ENCODE results near the gene XPR1.

The XPR1 gene

GRCh38 chr1:180631194-180631765, 542 bp upstream of the XPR1 start:
- intact Hi-C loops (cut with DNase I; ENCODE audit: low total_unique reads): no loop called here
- peak overlapping the region; percentile 83 to 86 for H3K27ac ChIP-seq

GRCh38 chr1:180632326-180633056, 669 bp downstream of the XPR1 start:
- H3K27me3 ChIP-seq: no peaks in the 10 kb centered on the region
- H3K4me3 ChIP-seq: peak overlapping the region; percentile 73 to 74
- DNase-seq: no peak
- peak overlapping the region; percentile 83 to 86 for H3K27ac ChIP-seq
- H3K9me3 ChIP-seq: no peaks in the 10 kb centered on the region
- intact Hi-C loops (cut with DNase I; ENCODE audit: low total_unique reads): no loop called here
- TF ChIP-seq CTCF (IDR thresholded peaks at IDR 0.05): no peak
- H3K36me3 ChIP-seq: no peaks in the 10 kb centered on the region
- peaks cover 0 to 36% (median 15%) of the 10 kb centered on the region in 4 donors for H3K4me1 ChIP-seq

More at GRCh38 chr1:180631194-180631765, 542 bp upstream of the XPR1 start:
- no peaks in the 10 kb centered on the region for H3K36me3 ChIP-seq
- no peak for TF ChIP-seq CTCF (IDR thresholded peaks at IDR 0.05)
- no peak for DNase-seq
- peaks cover 0 to 36% (median 15%) of the 10 kb centered on the region in 4 donors for H3K4me1 ChIP-seq
- no peaks in the 10 kb centered on the region for H3K9me3 ChIP-seq
- no peaks in the 10 kb centered on the region for H3K27me3 ChIP-seq
- peak overlapping the region; percentile 73 to 74 for H3K4me3 ChIP-seq

GRCh38 chr1:180633057-180634056, 1.5 kb downstream of the XPR1 start:
- peak overlapping the region in 1 of 2 donors; percentile 86 for H3K27ac ChIP-seq
- no peaks in the 10 kb centered on the region for H3K27me3 ChIP-seq
- H3K9me3 ChIP-seq: no peaks in the 10 kb centered on the region
- intact Hi-C loops (cut with DNase I; ENCODE audit: low total_unique reads): no loop called here
- peaks cover 0 to 36% (median 15%) of the 10 kb centered on the region in 4 donors for H3K4me1 ChIP-seq
- DNase-seq: no peak
- H3K36me3 ChIP-seq: no peaks in the 10 kb centered on the region
- TF ChIP-seq CTCF (IDR thresholded peaks at IDR 0.05): no peak
- H3K4me3 ChIP-seq: peak overlapping the region; percentile 73 to 74

- Histone ChIP-seq H3K27me3 (no peaks in the 10 kb centered on the region), H3K27ac (no peak overlapping the region), H3K9me3 (no peaks in the 10 kb centered on the region), H3K4me1 (peaks cover 0 to 30% (median 12%) of the 10 kb centered on the region in 4 donors), H3K36me3 (no peaks in the 10 kb centered on the region), H3K4me3 (no peak overlapping the region)
- no peak for TF ChIP-seq CTCF (IDR thresholded peaks at IDR 0.05)
- intact Hi-C loops (cut with DNase I; ENCODE audit: low total_unique reads): no loop called here
- DNase-seq: no peak
Measured at GRCh38 chr1:180636138-180636537, 4.3 kb downstream of the XPR1 start.

GRCh38 chr1:180639871-180640270, 8.0 kb downstream of the XPR1 start:
- DNase-seq: no peak
- intact Hi-C loops (cut with DNase I; ENCODE audit: low total_unique reads): no loop called here
- Histone ChIP-seq H3K36me3 (no peaks in the 10 kb centered on the region), H3K27ac (no peak overlapping the region), H3K4me1 (peaks cover 0 to 21% (median 3%) of the 10 kb centered on the region in 4 donors), H3K27me3 (no peaks in the 10 kb centered on the region), H3K9me3 (no peaks in the 10 kb centered on the region), H3K4me3 (no peak overlapping the region)
- no peak for TF ChIP-seq CTCF (IDR thresholded peaks at IDR 0.05)
